H9 (cell line): ENCODE results near the gene DHDH. TPM values are rescaled to one million over a fixed set of nuclear protein-coding genes. Genes with fewer than 3 reads are reported as not detected.
"Not testable (repeated sequence)": the region's sequence is repeated elsewhere in the genome, so short reads cannot be mapped to it uniquely, and the experiment has no call there.

Experiments
- DNase-seq: peaks from one replicate; pipeline ENCODE4 v3.0.0-alpha.2; 2017
- H2AFZ ChIP-seq: one replicate; pipeline ENCODE4 v1.6.1; 2013; ENCODE audit warnings: mild to moderate bottlenecking, low read length, control low read depth, moderate library complexity
- H2AK5ac ChIP-seq: 2 replicates; pipeline ENCODE4 v1.6.1; 2013; ENCODE audit warnings: low read length, control low read depth, mixed read lengths; ENCODE audit not compliant: insufficient read length
- H2BK120ac ChIP-seq: one replicate; pipeline ENCODE4 v1.6.1; 2013; ENCODE audit warnings: low read depth, mild to moderate bottlenecking, low read length, control low read depth, inconsistent platforms; ENCODE audit not compliant: poor library complexity, severe bottlenecking
- H2BK12ac ChIP-seq: 2 replicates; pipeline ENCODE4 v1.6.1; 2013; ENCODE audit warnings: low read length, control low read depth, mixed read lengths, low read depth; ENCODE audit not compliant: insufficient read length
- H2BK15ac ChIP-seq: 2 replicates; pipeline ENCODE4 v1.6.1; 2013; ENCODE audit warnings: low read depth, low read length, control low read depth
- H2BK20ac ChIP-seq: one replicate; pipeline ENCODE4 v1.6.1; 2013; ENCODE audit warnings: low read depth, mild to moderate bottlenecking, low read length, control low read depth, inconsistent platforms; ENCODE audit not compliant: poor library complexity, severe bottlenecking
- H2BK5ac ChIP-seq: 2 replicates; pipeline ENCODE4 v1.6.1; 2013; ENCODE audit warnings: low read length, control low read depth, mixed read lengths; ENCODE audit not compliant: insufficient read length
- H3K14ac ChIP-seq: 2 replicates; pipeline ENCODE4 v1.6.1; 2013; ENCODE audit warnings: low read length, control low read depth; ENCODE audit not compliant: insufficient read depth
- H3K18ac ChIP-seq: 2 replicates; pipeline ENCODE4 v1.6.1; 2013; ENCODE audit warnings: low read depth, mild to moderate bottlenecking, mixed read lengths, low read length, control low read depth; ENCODE audit not compliant: insufficient read length
- H3K23ac ChIP-seq: 2 replicates; pipeline ENCODE4 v1.6.1; 2013; ENCODE audit warnings: low read length, control low read depth, mixed read lengths, low read depth; ENCODE audit not compliant: insufficient read length
- H3K23me2 ChIP-seq: 2 replicates; pipeline ENCODE4 v1.6.1; 2013; ENCODE audit warnings: low read depth, mild to moderate bottlenecking, mixed read lengths, low read length, control low read depth; ENCODE audit not compliant: insufficient read length, poor library complexity, severe bottlenecking
- H3K27ac ChIP-seq: 2 replicates; pipeline ENCODE4 v1.5.1; 2013; ENCODE audit warnings: low read length, control low read depth, mixed read lengths, low read depth; ENCODE audit not compliant: insufficient read length
- H3K27me3 ChIP-seq: 2 replicates; pipeline ENCODE4 v1.6.1; 2013; ENCODE audit warnings: low read length, control low read depth, inconsistent platforms; ENCODE audit not compliant: insufficient read depth
- H3K4ac ChIP-seq: 2 replicates; pipeline ENCODE4 v1.6.1; 2013; ENCODE audit warnings: low read depth, mild to moderate bottlenecking, control low read depth, inconsistent platforms, low read length, moderate library complexity
- H3K4me1 ChIP-seq: 2 replicates; pipeline ENCODE4 v1.6.1; 2013; ENCODE audit warnings: low read length, control low read depth, inconsistent platforms; ENCODE audit not compliant: insufficient read depth
- H3K4me2 ChIP-seq: 2 replicates; pipeline ENCODE4 v1.6.1; 2013; ENCODE audit warnings: low read length, control low read depth, mixed read lengths; ENCODE audit not compliant: insufficient read length, insufficient read depth
- H3K56ac ChIP-seq: 2 replicates; pipeline ENCODE4 v1.6.1; 2013; ENCODE audit warnings: low read depth, mild to moderate bottlenecking, mixed read lengths, low read length, control low read depth; ENCODE audit not compliant: insufficient read length
- H3K79me1 ChIP-seq: 2 replicates; pipeline ENCODE4 v1.6.1; 2013; ENCODE audit warnings: low read depth, mild to moderate bottlenecking, moderate library complexity, low read length, control low read depth, inconsistent platforms; ENCODE audit not compliant: insufficient read depth, poor library complexity, severe bottlenecking
- H3K79me2 ChIP-seq: 2 replicates; pipeline ENCODE4 v1.6.1; 2013; ENCODE audit warnings: low read length, control low read depth, inconsistent platforms; ENCODE audit not compliant: insufficient read depth
- H3K9ac ChIP-seq: 2 replicates; pipeline ENCODE4 v1.6.1; 2013; ENCODE audit warnings: low read length, control low read depth, mixed read lengths; ENCODE audit not compliant: insufficient read length; ENCODE audit errors: extremely low read depth
- H3K9me3 ChIP-seq: one replicate; pipeline ENCODE4 v1.6.1; 2013; ENCODE audit warnings: low read depth, low read length, inconsistent platforms; ENCODE audit not compliant: control insufficient read depth
- H3T11ph ChIP-seq: one replicate; pipeline ENCODE4 v1.6.1; 2013; ENCODE audit warnings: mild to moderate bottlenecking, low read length, control low read depth, inconsistent platforms
- H4K20me1 ChIP-seq: one replicate; pipeline ENCODE4 v1.6.1; 2013; ENCODE audit not compliant: control insufficient read depth, insufficient read length, insufficient read depth
- H4K5ac ChIP-seq: 2 replicates; pipeline ENCODE4 v1.6.1; 2013; ENCODE audit warnings: low read depth, mild to moderate bottlenecking, mixed read lengths, low read length, control low read depth; ENCODE audit not compliant: insufficient read length
- H4K8ac ChIP-seq: replicated peaks from 2 replicates; pipeline ENCODE4 v1.6.1; 2013; ENCODE audit warnings: low read length, control low read depth, mixed read lengths, low read depth; ENCODE audit not compliant: insufficient read length
- H4K91ac ChIP-seq: 2 replicates; pipeline ENCODE4 v1.6.1; 2013; ENCODE audit warnings: low read depth, mild to moderate bottlenecking, moderate library complexity, mixed read lengths, low read length, control low read depth; ENCODE audit not compliant: insufficient read length
- H3K27ac Mint-ChIP-seq, 3 experiments: 2 replicates in 2 of 3; 3 replicates in 1 of 3; pipeline ENCODE4 v1.8.0; 2020 to 2021; ENCODE audit warnings: mixed read lengths in 3 of 3, mild to moderate bottlenecking in 1 of 3, moderate library complexity in 1 of 3
- H3K27me3 Mint-ChIP-seq: 2 replicates; pipeline ENCODE4 v1.8.0; 2021; ENCODE audit warnings: low read depth, mild to moderate bottlenecking, moderate library complexity, mixed read lengths
- H3K36me3 Mint-ChIP-seq, 3 experiments: 2 replicates in 2 of 3; 3 replicates in 1 of 3; pipeline ENCODE4 v1.8.0; 2020 to 2021; ENCODE audit warnings: low read depth in 3 of 3, mixed read lengths in 3 of 3; ENCODE audit not compliant: insufficient read depth in 1 of 3
- H3K4me1 Mint-ChIP-seq, 2 experiments: 2 replicates each; pipeline ENCODE4 v1.8.0; 2020; ENCODE audit warnings: mixed read lengths in 2 of 2
- H3K4me3 Mint-ChIP-seq, 2 experiments: 2 replicates in 1 of 2; 3 replicates in 1 of 2; pipeline ENCODE4 v1.8.0; 2020 to 2021; ENCODE audit warnings: mild to moderate bottlenecking in 2 of 2, mixed read lengths in 2 of 2, moderate library complexity in 1 of 2
- H3K9me3 Mint-ChIP-seq, 2 experiments: 2 replicates in 1 of 2; 3 replicates in 1 of 2; pipeline ENCODE4 v1.8.0; 2020; ENCODE audit warnings: mild to moderate bottlenecking in 2 of 2, mixed read lengths in 2 of 2, moderate library complexity in 1 of 2
- total RNA-seq: library from RNA; stranded (reverse); gene quantifications from 2 replicates; pipeline ENCODE4 v1.2.1, GENCODE V29; 2021

The DHDH gene
- total RNA-seq, 1 experiment from 2014 or later, result 2.0 TPM

GRCh38 chr19:48903788-48904187, 29.7 kb upstream of the DHDH start:
- not testable (repeated sequence) for H3K56ac ChIP-seq, H4K20me1 ChIP-seq, H2BK20ac ChIP-seq, H2AFZ ChIP-seq, H3K27me3 Mint-ChIP-seq, H3K23ac ChIP-seq, H4K5ac ChIP-seq, H3K9ac ChIP-seq, H3K27me3 ChIP-seq, H3K14ac ChIP-seq, H3T11ph ChIP-seq, H2BK5ac ChIP-seq, H3K4me1 ChIP-seq, H4K8ac ChIP-seq, H3K9me3 ChIP-seq, H3K79me1 ChIP-seq, H4K91ac ChIP-seq, H3K79me2 ChIP-seq, H3K27ac ChIP-seq, H3K4ac ChIP-seq, DNase-seq, H3K4me2 ChIP-seq, H2BK15ac ChIP-seq, H3K9me3 Mint-ChIP-seq, H2BK120ac ChIP-seq, H2BK12ac ChIP-seq, H3K4me3 Mint-ChIP-seq, H3K27ac Mint-ChIP-seq, H3K18ac ChIP-seq, H2AK5ac ChIP-seq
- peaks cover 13 to 24% of the 10 kb centered on the region in 2 experiments for H3K4me1 Mint-ChIP-seq
- peaks cover 26 to 61% (median 50%) of the 10 kb centered on the region in 3 experiments; a peak in 6 of 7 replicates for H3K36me3 Mint-ChIP-seq
- peaks cover 12% of the 10 kb centered on the region for H3K23me2 ChIP-seq
